GM06990 (cell line): ENCODE data around the gene FMR1.

ENCODE experiments used
- DNase-seq: peaks from one replicate; pipeline ENCODE4 v3.0.0-alpha.2; 2011; ENCODE audit not compliant: insufficient read length; ENCODE audit errors: extremely low read depth
- H3K27me3 ChIP-seq: replicated peaks from 2 replicates; pipeline ENCODE4 v1.6.0; 2011; ENCODE audit warnings: low read length; ENCODE audit not compliant: control insufficient read depth, insufficient read depth
- H3K36me3 ChIP-seq: 2 replicates; pipeline ENCODE4 v1.5.1; 2011; ENCODE audit warnings: low read length; ENCODE audit not compliant: control insufficient read depth, insufficient read depth
- H3K4me3 ChIP-seq: replicated peaks from 2 replicates; pipeline ENCODE4 v1.5.1; 2011; ENCODE audit warnings: low read depth, mild to moderate bottlenecking, control low read depth, low read length
- CTCF ChIP-seq: IDR thresholded peaks from 2 replicates; pipeline ENCODE4 v1.5.1; 2011; ENCODE audit warnings: low read length, control low read depth, mild to moderate bottlenecking, inconsistent platforms; ENCODE audit not compliant: insufficient read depth, poor library complexity, severe bottlenecking

FMR1 gene

DNA sequence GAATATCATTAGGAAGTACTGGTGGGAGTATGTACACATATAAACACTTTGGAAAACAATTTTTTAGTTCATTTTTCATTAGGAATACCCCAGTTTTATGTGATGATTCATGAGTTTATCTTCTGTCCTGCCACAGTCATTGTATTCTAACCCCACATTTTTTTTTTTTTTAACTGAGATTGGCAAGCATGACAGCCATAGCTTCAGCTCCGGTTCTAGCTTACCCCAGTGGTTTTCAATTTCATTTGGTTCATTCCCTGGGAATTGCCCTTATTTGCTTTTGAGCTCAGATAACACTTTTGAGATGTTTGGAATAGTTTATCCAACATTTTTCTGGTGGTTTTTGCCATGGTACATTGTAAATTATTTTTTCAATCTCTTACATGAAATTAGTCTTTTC lies 21.0 kb upstream of the FMR1 start:
- Histone ChIP-seq H3K36me3 (no peaks in the 10 kb centered on the region), H3K27me3 (no peaks in the 10 kb centered on the region), H3K4me3 (no peak overlapping the region)
- no peak for TF ChIP-seq CTCF
- no peak for DNase-seq

GRCh38 chrX:147891896-147892295 lies 19.8 kb upstream of the FMR1 start:
- DNase-seq = no peak
- no peaks in the 10 kb centered on the region for H3K36me3 ChIP-seq
- no peaks in the 10 kb centered on the region for H3K27me3 ChIP-seq
- H3K4me3 ChIP-seq = no peak overlapping the region
- TF ChIP-seq CTCF = no peak

GRCh38 chrX:147893741-147894140 lies 18.0 kb upstream of the FMR1 start:
- Histone ChIP-seq H3K27me3 (no peaks in the 10 kb centered on the region), H3K36me3 (no peaks in the 10 kb centered on the region), H3K4me3 (no peak overlapping the region)
- no peak for TF ChIP-seq CTCF
- no peak for DNase-seq

DNA sequence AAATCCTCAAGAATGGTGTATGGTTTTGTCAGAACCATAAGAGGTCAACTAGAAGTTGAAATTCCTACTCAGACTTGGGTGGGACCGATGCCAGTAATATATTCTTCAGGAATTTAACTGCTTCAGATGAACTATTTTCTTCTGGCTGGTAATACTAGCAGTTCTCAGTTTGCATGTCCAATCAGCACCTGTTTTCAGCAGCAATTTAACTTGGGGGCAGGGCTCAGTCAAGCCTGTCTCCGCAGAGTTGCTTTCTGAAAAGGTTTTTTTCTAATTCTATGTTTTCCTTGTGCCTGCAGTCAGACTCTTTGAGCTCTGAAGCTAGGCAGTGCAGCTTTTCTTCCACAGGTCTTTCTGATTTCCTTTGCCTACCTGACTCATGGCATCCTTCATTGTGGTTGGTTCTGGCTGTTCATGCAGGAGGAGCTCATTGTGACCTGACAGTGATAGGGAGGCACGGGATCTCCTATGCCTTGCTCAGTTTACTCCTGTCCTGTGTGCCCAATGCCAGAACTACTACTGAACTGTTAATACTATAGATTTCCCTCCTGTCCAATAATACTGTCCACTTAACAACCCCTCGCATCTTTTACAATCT lies 17.3 kb upstream of the FMR1 start:
- no peaks in the 10 kb centered on the region for H3K36me3 ChIP-seq
- no peak overlapping the region for H3K4me3 ChIP-seq
- no peak for DNase-seq
- TF ChIP-seq CTCF = no peak
- H3K27me3 ChIP-seq = no peaks in the 10 kb centered on the region

DNA sequence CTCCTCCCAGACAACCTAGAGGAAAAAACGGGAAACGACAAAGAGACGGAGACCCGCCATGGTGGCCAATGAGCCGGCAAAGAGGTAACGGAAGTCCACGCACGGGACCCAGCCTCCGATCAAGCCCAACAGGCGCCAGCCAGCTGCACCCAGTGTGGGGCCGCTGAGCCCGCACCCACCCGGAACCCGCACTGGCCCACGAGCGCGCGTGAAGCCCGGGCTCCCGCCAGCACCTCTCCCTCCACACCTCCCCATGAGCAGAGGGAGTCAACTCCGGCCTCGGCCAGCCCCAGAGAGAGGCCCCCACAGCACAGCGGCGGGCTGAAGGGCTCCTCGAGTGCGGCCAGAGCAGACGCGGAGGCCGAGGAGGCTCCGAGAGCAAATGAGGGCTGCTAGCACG lies 14.6 kb upstream of the FMR1 start:
- Histone ChIP-seq H3K4me3 (no peak overlapping the region), H3K27me3 (no peaks in the 10 kb centered on the region), H3K36me3 (no peaks in the 10 kb centered on the region)
- no peak for TF ChIP-seq CTCF
- no peak for DNase-seq

- H3K4me3 ChIP-seq = no peak overlapping the region
- no peak for DNase-seq
- TF ChIP-seq CTCF = no peak
- H3K27me3 ChIP-seq = no peaks in the 10 kb centered on the region
- no peaks in the 10 kb centered on the region for H3K36me3 ChIP-seq
Observed at GRCh38 chrX:147898951-147899350, 12.8 kb upstream of the FMR1 start.
